AG09309 (cell line): ENCODE data around the gene ASB9.
"Not testable (repeated sequence)": the region's sequence is repeated elsewhere in the genome, so short reads cannot be mapped to it uniquely, and the experiment has no call there.

Experiments
- DNase-seq: peaks from one replicate; pipeline ENCODE4 v3.0.0-alpha.2; 2010; ENCODE audit warnings: low read depth
- H3K4me3 ChIP-seq: 2 replicates; pipeline ENCODE4 v1.5.1; 2011; ENCODE audit warnings: mild to moderate bottlenecking, low read depth, low read length, moderate library complexity; ENCODE audit not compliant: control insufficient read depth
- CTCF ChIP-seq: IDR thresholded peaks from 2 replicates; pipeline ENCODE4 v1.5.1; 2011; ENCODE audit warnings: mild to moderate bottlenecking, low read depth, low read length, inconsistent platforms; ENCODE audit not compliant: insufficient read depth, control insufficient read depth; ENCODE audit errors: missing control alignments

ASB9 gene

GRCh38 chrX:15202454-15203177, 67.3 kb downstream of the ASB9 start:
- no peak for TF ChIP-seq CTCF
- H3K4me3 ChIP-seq = no peak overlapping the region
- DNase-seq = peak; percentile 20

GRCh38 chrX:15200871-15201270, 69.0 kb downstream of the ASB9 start:
- DNase-seq = no peak
- no peak overlapping the region for H3K4me3 ChIP-seq
- no peak for TF ChIP-seq CTCF

- not testable (repeated sequence) for H3K4me3 ChIP-seq
Observed at GRCh38 chrX:15198608-15199202, 71.2 kb downstream of the ASB9 start.

GRCh38 chrX:15194146-15194545, 75.7 kb downstream of the ASB9 start:
- no peak for DNase-seq
- no peak overlapping the region for H3K4me3 ChIP-seq
- no peak for TF ChIP-seq CTCF

More at GRCh38 chrX:15198608-15199202, 71.2 kb downstream of the ASB9 start:
- not testable (repeated sequence) for DNase-seq
